Astrocyte of the cerebellum (primary cell): Measurements from ENCODE around the gene VSIG8.

Experiments used
- DNase-seq: peaks from one replicate; pipeline ENCODE4 v3.0.0-alpha.2; 2011; ENCODE audit warnings: low read depth
- H3K4me3 ChIP-seq: 2 replicates; pipeline ENCODE4 v1.5.1; 2011; ENCODE audit warnings: mild to moderate bottlenecking, low read depth, low read length, moderate library complexity
- CTCF ChIP-seq: IDR thresholded peaks from 2 replicates; pipeline ENCODE4 v1.5.1; 2012; ENCODE audit warnings: low read length, low read depth, moderate library complexity, mild to moderate bottlenecking; ENCODE audit errors: missing control alignments
- in situ Hi-C: cut with HindIII; loops from 2 replicates; pipeline ENCODE4 v1.10.0; 2017; ENCODE audit warnings: low sequenced_read_pairs

VSIG8 gene

GRCh38 chr1:159895286-159895685, 32.8 kb upstream of the VSIG8 start:
- no peak overlapping the region for H3K4me3 ChIP-seq
- no peak for TF ChIP-seq CTCF
- no peak for DNase-seq
- in situ Hi-C loops = no loop called here

- TF ChIP-seq CTCF = no peak
- no peak for DNase-seq
- H3K4me3 ChIP-seq = no peak overlapping the region
- in situ Hi-C loops = loop anchor here (5.0 kb wide), 1 partner anchor 96 kb away; no protein-coding TSS in a partner anchor
Observed at GRCh38 chr1:159892944-159893343, 30.5 kb upstream of the VSIG8 start.

- H3K4me3 ChIP-seq = no peak overlapping the region
- peak; percentile 97 for TF ChIP-seq CTCF
- peak; percentile 79 for DNase-seq
- in situ Hi-C loops = loop anchor here (5.0 kb wide), 1 partner anchor 94 kb away; no protein-coding TSS in a partner anchor
Observed at GRCh38 chr1:159891275-159892157, 29.1 kb upstream of the VSIG8 start.

- no peak overlapping the region for H3K4me3 ChIP-seq
- in situ Hi-C loops = loop anchor here (5.0 kb wide), 1 partner anchor 93 kb away; no protein-coding TSS in a partner anchor
- no peak for DNase-seq
- no peak for TF ChIP-seq CTCF
Observed at GRCh38 chr1:159890390-159890789, 27.9 kb upstream of the VSIG8 start.

GRCh38 chr1:159889821-159890252, 27.4 kb upstream of the VSIG8 start:
- H3K4me3 ChIP-seq = no peak overlapping the region
- in situ Hi-C loops = loop anchor here (5.0 kb wide), 1 partner anchor 93 kb away; no protein-coding TSS in a partner anchor
- TF ChIP-seq CTCF = no peak
- peak; percentile 87 for DNase-seq

GRCh38 chr1:159889202-159889601, 26.7 kb upstream of the VSIG8 start:
- H3K4me3 ChIP-seq = no peak overlapping the region
- in situ Hi-C loops = no loop called here
- TF ChIP-seq CTCF = no peak
- no peak for DNase-seq
